ENCODE data around the gene AOPEP.

- no peak for TF ChIP-seq CTCF (IDR thresholded peaks at IDR 0.05)
- no peak for TF ChIP-seq POLR2A (IDR thresholded peaks at IDR 0.05)
Observed at GRCh38 chr9:94859891-94860290, 133.4 kb downstream of the AOPEP start.

All from thyroid gland (tissue), 4 donors.